ENCODE data around the gene KPTN. TPM values are rescaled to one million over a fixed set of nuclear protein-coding genes. Genes with fewer than 3 reads are reported as not detected.

KPTN gene
- total RNA-seq, 1 experiment from 2014 or later: 19.7 TPM

GRCh38 chr19:47436712-47437401, 47.2 kb downstream of the KPTN start:
- BruUV-seq (replicated peaks): no TSS peak
- Mint-ChIP-seq H3K27ac (ENCODE audit: unreplicated experiment) (no peak overlapping the region), H3K4me1 (ENCODE audit: low read depth, unreplicated experiment) (no peaks in the 10 kb centered on the region), H3K27me3 (ENCODE audit: insufficient read depth, unreplicated experiment) (peaks cover 6% of the 10 kb centered on the region), H3K36me3 (ENCODE audit: insufficient read depth, unreplicated experiment) (no peaks in the 10 kb centered on the region), H3K4me3 (ENCODE audit: unreplicated experiment) (no peak overlapping the region), H3K9me3 (ENCODE audit: unreplicated experiment) (no peaks in the 10 kb centered on the region)
- H3K9me3 ChIP-seq: no peaks in the 10 kb centered on the region
- peak; percentile 79 to 88 for DNase-seq
- ChIA-PET POLR2A (no interaction called here), CTCF (interaction anchor here (0.5 to 2.0 kb wide), 49 partner anchors 9 to 1677 kb away, joined by 3 to 82 read pairs (median 5); partner anchors contain the start of genes CCDC9, DHX34, KPTN and LIN7B)
- no peaks in the 10 kb centered on the region; the same call in 1 of the 2 replicates for H3K27me3 ChIP-seq (replicated peaks; ENCODE audit: control insufficient read depth, insufficient read depth, low read length)
- no peaks in the 10 kb centered on the region for H3K4me1 ChIP-seq
- no peak overlapping the region for H3K4me3 ChIP-seq (ENCODE audit: low read depth, low read length)
- no peaks in the 10 kb centered on the region for H3K36me3 ChIP-seq (ENCODE audit: control insufficient read depth, insufficient read depth, low read length)
- intact Hi-C loops (cut with micrococcal nuclease; ENCODE audit: unreplicated experiment): loop anchor here (1.0 to 5.0 kb wide), 5 partner anchors 47 to 270 kb away; partner anchors contain the start of genes KPTN and NAPA
- peak; percentile 93 to 96 for TF ChIP-seq CTCF (IDR thresholded peaks at IDR 0.05; ENCODE audit: insufficient read depth in 1 of 2, low read depth in 1 of 2, low read length in 1 of 2, severe bottlenecking in 1 of 2, unreplicated experiment in 1 of 2)

GRCh38 chr19:47435883-47436417, 48.1 kb downstream of the KPTN start:
- POLR2A ChIA-PET: no interaction called here
- no peaks in the 10 kb centered on the region; the same call in 1 of the 2 replicates for H3K27me3 ChIP-seq (replicated peaks; ENCODE audit: control insufficient read depth, insufficient read depth, low read length)
- CTCF ChIA-PET: interaction anchor here (0.6 to 2.0 kb wide), 16 partner anchors 11 to 293 kb away, joined by 3 to 82 read pairs (median 7); partner anchors contain the start of genes KPTN and NAPA

More at GRCh38 chr19:47435883-47436417, 48.1 kb downstream of the KPTN start:
- Histone ChIP-seq H3K9me3 (no peaks in the 10 kb centered on the region), H3K36me3 (ENCODE audit: control insufficient read depth, insufficient read depth, low read length) (no peaks in the 10 kb centered on the region), H3K4me1 (no peaks in the 10 kb centered on the region), H3K4me3 (ENCODE audit: low read depth, low read length) (no peak overlapping the region)
- Mint-ChIP-seq H3K4me3 (ENCODE audit: unreplicated experiment) (no peak overlapping the region), H3K36me3 (ENCODE audit: insufficient read depth, unreplicated experiment) (no peaks in the 10 kb centered on the region), H3K4me1 (ENCODE audit: low read depth, unreplicated experiment) (no peaks in the 10 kb centered on the region), H3K27ac (ENCODE audit: unreplicated experiment) (no peak overlapping the region), H3K27me3 (ENCODE audit: insufficient read depth, unreplicated experiment) (peaks cover 2% of the 10 kb centered on the region), H3K9me3 (ENCODE audit: unreplicated experiment) (no peaks in the 10 kb centered on the region)
- intact Hi-C loops (cut with micrococcal nuclease; ENCODE audit: unreplicated experiment): loop anchor here (1.0 to 5.0 kb wide), 5 partner anchors 48 to 271 kb away; partner anchors contain the start of genes KPTN and NAPA
- BruUV-seq (replicated peaks): no TSS peak
- no peak for TF ChIP-seq CTCF (IDR thresholded peaks at IDR 0.05; ENCODE audit: insufficient read depth in 1 of 2, low read depth in 1 of 2, low read length in 1 of 2, severe bottlenecking in 1 of 2, unreplicated experiment in 1 of 2)
- DNase-seq: no peak
